OCI-LY1 (cell line): ENCODE data around the gene SHCBP1.

Source experiments
- H2AFZ ChIP-seq: fragments of 200-600 bp; sonication (generic), shearing (Covaris generic); 2 replicates; pipeline ENCODE4 v1.6.0; 2014; ENCODE audit warnings: antibody characterized with exemption, mild to moderate bottlenecking, low read length
- H3F3A ChIP-seq: fragments of 200-600 bp; sonication (generic), shearing (Covaris generic); 2 replicates; pipeline ENCODE4 v1.6.0; 2014; ENCODE audit warnings: mild to moderate bottlenecking, antibody characterized with exemption, low read length, moderate library complexity; ENCODE audit not compliant: insufficient read depth
- H3K27ac ChIP-seq: fragments of 200-600 bp; sonication (generic); 2 replicates; pipeline ENCODE4 v1.5.1; 2014; ENCODE audit warnings: low read length, mixed run types, mild to moderate bottlenecking, low read depth; ENCODE audit not compliant: poor library complexity, severe bottlenecking
- H3K27me3 ChIP-seq: fragments of 200-600 bp; sonication (generic); 2 replicates; pipeline ENCODE4 v1.6.0; 2014; ENCODE audit warnings: antibody characterized with exemption, mild to moderate bottlenecking, low read length, moderate library complexity; ENCODE audit not compliant: insufficient read depth
- H3K36me3 ChIP-seq: fragments of 200-600 bp; sonication (generic); 2 replicates; pipeline ENCODE4 v1.6.1; 2014; ENCODE audit warnings: mild to moderate bottlenecking, antibody characterized with exemption, low read length, moderate library complexity, mixed read lengths; ENCODE audit not compliant: insufficient read depth
- H3K4me1 ChIP-seq: fragments of 200-600 bp; sonication (generic); 2 replicates; pipeline ENCODE4 v1.5.1; 2014; ENCODE audit warnings: mild to moderate bottlenecking, low read length, moderate library complexity; ENCODE audit not compliant: insufficient read depth, severe bottlenecking
- H3K4me2 ChIP-seq: fragments of 200-600 bp; sonication (generic), shearing (Covaris generic); 2 replicates; pipeline ENCODE4 v1.6.1; 2014; ENCODE audit warnings: low read length
- H3K4me3 ChIP-seq: fragments of 200-600 bp; sonication (generic); 2 replicates; pipeline ENCODE4 v1.5.1; 2014; ENCODE audit warnings: low read length, low read depth, mild to moderate bottlenecking, mixed read lengths; ENCODE audit not compliant: poor library complexity, severe bottlenecking
- H3K79me2 ChIP-seq: fragments of 200-600 bp; shearing (Covaris generic); 2 replicates; pipeline ENCODE4 v1.6.1; 2016; ENCODE audit warnings: mixed run types, low read length, mixed read lengths; ENCODE audit not compliant: insufficient read depth
- H3K9ac ChIP-seq: fragments of 200-600 bp; sonication (generic), shearing (Covaris generic); 2 replicates; pipeline ENCODE4 v1.6.1; 2014; ENCODE audit warnings: mild to moderate bottlenecking, low read length, mixed read lengths
- H3K9me2 ChIP-seq: fragments of 200-600 bp; sonication (generic), shearing (Covaris generic); 2 replicates; pipeline ENCODE4 v1.6.1; 2014; ENCODE audit warnings: low read depth, mild to moderate bottlenecking, low read length, mixed read lengths
- H3K9me3 ChIP-seq: fragments of 200-600 bp; shearing (Covaris generic); 2 replicates; pipeline ENCODE4 v1.6.1; 2014; ENCODE audit warnings: low read length, mixed read lengths
- H4K20me1 ChIP-seq: fragments of 200-600 bp; sonication (generic), shearing (Covaris generic); 2 replicates; pipeline ENCODE4 v1.6.0; 2016; ENCODE audit warnings: mild to moderate bottlenecking, low read length; ENCODE audit not compliant: insufficient read depth
- CTCF ChIP-seq: fragments of 200-600 bp; sonication (generic), shearing (Covaris generic); IDR thresholded peaks from 2 replicates; pipeline ENCODE4 v1.5.1; 2017; ENCODE audit warnings: mild to moderate bottlenecking, antibody characterized with exemption, low read length, moderate library complexity, mixed read lengths
- EZH2 ChIP-seq: fragments of 200-600 bp; sonication (generic), shearing (Covaris generic); IDR thresholded peaks from 2 replicates; pipeline ENCODE4 v1.8.0; 2017; ENCODE audit warnings: borderline replicate concordance, mixed run types, mild to moderate bottlenecking, antibody characterized with exemption, low read length, moderate library complexity, mixed read lengths

SHCBP1 gene

GRCh38 chr16:46651305-46651704, 30.1 kb upstream of the SHCBP1 start:
- Histone ChIP-seq H3K9me2 (no peaks in the 10 kb centered on the region), H3K27ac (no peak overlapping the region), H3K36me3 (no peaks in the 10 kb centered on the region), H3K9ac (no peak overlapping the region), H3K4me1 (no peaks in the 10 kb centered on the region), H3K4me3 (no peak overlapping the region), H4K20me1 (no peaks in the 10 kb centered on the region), H3K4me2 (no peak overlapping the region), H3K27me3 (no peaks in the 10 kb centered on the region), H3K9me3 (no peaks in the 10 kb centered on the region), H3K79me2 (no peaks in the 10 kb centered on the region), H3F3A (no peaks in the 10 kb centered on the region), H2AFZ (no peak overlapping the region)
- TF ChIP-seq CTCF, result no peak
- no peak for TF ChIP-seq EZH2

- Histone ChIP-seq H3K9ac (no peak overlapping the region), H3K9me3 (no peaks in the 10 kb centered on the region), H3K4me1 (no peaks in the 10 kb centered on the region), H3K9me2 (no peaks in the 10 kb centered on the region), H3K36me3 (no peaks in the 10 kb centered on the region), H4K20me1 (no peaks in the 10 kb centered on the region), H3K27ac (no peak overlapping the region), H3K4me2 (no peak overlapping the region), H3F3A (no peaks in the 10 kb centered on the region), H3K79me2 (no peaks in the 10 kb centered on the region), H3K27me3 (no peaks in the 10 kb centered on the region), H2AFZ (no peak overlapping the region), H3K4me3 (no peak overlapping the region)
- TF ChIP-seq EZH2 (no peak), CTCF (no peak)
These were observed 29.1 kb upstream of the SHCBP1 start for GRCh38 chr16:46650254-46650623.

GRCh38 chr16:46649588-46650253, 28.5 kb upstream of the SHCBP1 start:
- H3K4me3 ChIP-seq, result no peak overlapping the region
- no peak for TF ChIP-seq EZH2
- no peak for TF ChIP-seq CTCF
- no peaks in the 10 kb centered on the region for H3F3A ChIP-seq
- no peaks in the 10 kb centered on the region for H3K36me3 ChIP-seq
- H3K4me2 ChIP-seq, result no peak overlapping the region
- H2AFZ ChIP-seq, result no peak overlapping the region
- H4K20me1 ChIP-seq, result no peaks in the 10 kb centered on the region
- H3K79me2 ChIP-seq, result no peaks in the 10 kb centered on the region
- H3K4me1 ChIP-seq, result no peaks in the 10 kb centered on the region
- H3K27me3 ChIP-seq, result no peaks in the 10 kb centered on the region
- no peak overlapping the region for H3K27ac ChIP-seq
- no peaks in the 10 kb centered on the region for H3K9me2 ChIP-seq
- no peaks in the 10 kb centered on the region for H3K9me3 ChIP-seq
- H3K9ac ChIP-seq, result no peak overlapping the region
